ENCODE measurements around the gene TMEM143. TPM values are rescaled to one million over a fixed set of nuclear protein-coding genes. Genes with fewer than 3 reads are reported as not detected.

The TMEM143 gene
- total RNA-seq, 1 donor from 2014 or later: 8.5 TPM

DNA sequence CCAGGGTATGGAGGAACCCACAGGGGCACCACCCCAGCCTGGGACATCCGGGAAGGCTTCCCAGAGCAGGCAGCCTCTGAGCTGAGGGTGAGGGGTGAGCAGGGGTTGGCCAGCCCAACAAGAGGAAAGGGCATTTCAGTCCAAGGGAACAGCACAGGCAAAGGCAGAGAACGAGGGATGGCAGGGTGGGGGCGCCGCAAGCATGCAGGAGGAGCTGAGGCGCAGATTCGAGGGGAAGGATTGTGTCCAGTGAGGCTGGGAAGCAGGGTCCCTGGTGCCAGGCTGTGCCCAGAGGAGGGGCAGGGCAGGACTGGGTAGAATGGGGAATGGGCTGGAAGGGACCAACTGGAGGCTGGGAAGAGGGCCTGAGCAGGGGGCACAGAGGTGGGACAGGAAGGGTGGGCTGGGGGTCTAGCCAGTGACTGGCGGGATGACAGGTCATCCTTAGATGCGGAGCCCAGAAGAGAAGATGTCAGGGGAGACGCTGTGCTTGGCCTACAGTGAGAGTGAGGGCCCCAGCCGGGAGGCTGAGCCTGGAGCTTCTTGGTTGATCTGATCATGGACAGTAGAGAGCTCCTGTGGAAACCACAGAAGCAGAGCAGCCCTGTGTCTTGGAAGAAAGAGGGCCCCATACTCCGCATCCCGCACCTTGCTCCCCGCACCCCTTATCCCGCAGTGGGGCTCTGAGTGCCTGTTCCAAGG is 24.8 kb downstream of the TMEM143 start:
- H3K36me3 Mint-ChIP-seq (ENCODE audit: low read depth, unreplicated experiment): peaks cover 4% of the 10 kb centered on the region
- no peak for DNase-seq (ENCODE audit: low spot score)
- peaks cover 4% of the 10 kb centered on the region for H3K27me3 Mint-ChIP-seq (ENCODE audit: unreplicated experiment)
- TF ChIP-seq, protein P1, sequence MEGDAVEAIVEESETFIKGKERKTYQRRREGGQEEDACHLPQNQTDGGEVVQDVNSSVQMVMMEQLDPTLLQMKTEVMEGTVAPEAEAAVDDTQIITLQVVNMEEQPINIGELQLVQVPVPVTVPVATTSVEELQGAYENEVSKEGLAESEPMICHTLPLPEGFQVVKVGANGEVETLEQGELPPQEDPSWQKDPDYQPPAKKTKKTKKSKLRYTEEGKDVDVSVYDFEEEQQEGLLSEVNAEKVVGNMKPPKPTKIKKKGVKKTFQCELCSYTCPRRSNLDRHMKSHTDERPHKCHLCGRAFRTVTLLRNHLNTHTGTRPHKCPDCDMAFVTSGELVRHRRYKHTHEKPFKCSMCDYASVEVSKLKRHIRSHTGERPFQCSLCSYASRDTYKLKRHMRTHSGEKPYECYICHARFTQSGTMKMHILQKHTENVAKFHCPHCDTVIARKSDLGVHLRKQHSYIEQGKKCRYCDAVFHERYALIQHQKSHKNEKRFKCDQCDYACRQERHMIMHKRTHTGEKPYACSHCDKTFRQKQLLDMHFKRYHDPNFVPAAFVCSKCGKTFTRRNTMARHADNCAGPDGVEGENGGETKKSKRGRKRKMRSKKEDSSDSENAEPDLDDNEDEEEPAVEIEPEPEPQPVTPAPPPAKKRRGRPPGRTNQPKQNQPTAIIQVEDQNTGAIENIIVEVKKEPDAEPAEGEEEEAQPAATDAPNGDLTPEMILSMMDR (IDR thresholded peaks at IDR 0.05; ENCODE audit: unreplicated experiment): no peak
- no peak overlapping the region for H3K4me3 Mint-ChIP-seq (ENCODE audit: unreplicated experiment)
- peaks cover 5% of the 10 kb centered on the region for H3K4me1 Mint-ChIP-seq (ENCODE audit: unreplicated experiment)
- H3K27ac Mint-ChIP-seq (ENCODE audit: unreplicated experiment): no peak overlapping the region
- no peaks in the 10 kb centered on the region for H3K9me3 Mint-ChIP-seq (ENCODE audit: unreplicated experiment)

DNA sequence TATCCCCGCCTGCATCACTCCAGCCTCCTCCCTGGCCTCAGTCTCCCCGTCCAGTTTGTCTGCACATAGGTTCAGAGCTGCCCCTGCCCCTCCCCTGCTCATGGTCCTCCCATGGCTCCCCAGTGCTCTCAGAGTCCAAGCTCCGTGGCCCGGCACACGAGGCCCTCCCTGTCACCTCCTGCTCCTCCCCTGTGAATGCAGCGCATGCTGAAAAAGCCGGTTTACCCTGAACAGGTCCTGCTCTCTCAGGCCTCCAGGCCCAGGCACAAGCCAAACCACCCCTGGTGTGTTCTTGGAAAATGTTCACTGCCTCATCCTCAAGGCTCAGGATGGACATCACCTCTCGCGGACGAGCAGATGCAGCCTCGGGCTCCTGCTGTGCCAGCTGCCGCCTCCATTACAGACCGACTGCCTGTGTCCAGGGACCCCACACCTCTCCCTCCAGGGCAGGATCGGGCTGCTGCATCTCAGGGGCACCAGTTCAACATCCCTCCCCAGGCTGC is 25.4 kb downstream of the TMEM143 start:
- DNase-seq (ENCODE audit: low spot score): no peak
- no peaks in the 10 kb centered on the region for H3K9me3 Mint-ChIP-seq (ENCODE audit: unreplicated experiment)
- peaks cover 8% of the 10 kb centered on the region for H3K4me1 Mint-ChIP-seq (ENCODE audit: unreplicated experiment)
- H3K4me3 Mint-ChIP-seq (ENCODE audit: unreplicated experiment): no peak overlapping the region
- H3K27me3 Mint-ChIP-seq (ENCODE audit: unreplicated experiment): peaks cover 4% of the 10 kb centered on the region
- H3K36me3 Mint-ChIP-seq (ENCODE audit: low read depth, unreplicated experiment): peaks cover 4% of the 10 kb centered on the region
- H3K27ac Mint-ChIP-seq (ENCODE audit: unreplicated experiment): no peak overlapping the region
- TF ChIP-seq, protein P1 (IDR thresholded peaks at IDR 0.05; ENCODE audit: unreplicated experiment): no peak

DNA sequence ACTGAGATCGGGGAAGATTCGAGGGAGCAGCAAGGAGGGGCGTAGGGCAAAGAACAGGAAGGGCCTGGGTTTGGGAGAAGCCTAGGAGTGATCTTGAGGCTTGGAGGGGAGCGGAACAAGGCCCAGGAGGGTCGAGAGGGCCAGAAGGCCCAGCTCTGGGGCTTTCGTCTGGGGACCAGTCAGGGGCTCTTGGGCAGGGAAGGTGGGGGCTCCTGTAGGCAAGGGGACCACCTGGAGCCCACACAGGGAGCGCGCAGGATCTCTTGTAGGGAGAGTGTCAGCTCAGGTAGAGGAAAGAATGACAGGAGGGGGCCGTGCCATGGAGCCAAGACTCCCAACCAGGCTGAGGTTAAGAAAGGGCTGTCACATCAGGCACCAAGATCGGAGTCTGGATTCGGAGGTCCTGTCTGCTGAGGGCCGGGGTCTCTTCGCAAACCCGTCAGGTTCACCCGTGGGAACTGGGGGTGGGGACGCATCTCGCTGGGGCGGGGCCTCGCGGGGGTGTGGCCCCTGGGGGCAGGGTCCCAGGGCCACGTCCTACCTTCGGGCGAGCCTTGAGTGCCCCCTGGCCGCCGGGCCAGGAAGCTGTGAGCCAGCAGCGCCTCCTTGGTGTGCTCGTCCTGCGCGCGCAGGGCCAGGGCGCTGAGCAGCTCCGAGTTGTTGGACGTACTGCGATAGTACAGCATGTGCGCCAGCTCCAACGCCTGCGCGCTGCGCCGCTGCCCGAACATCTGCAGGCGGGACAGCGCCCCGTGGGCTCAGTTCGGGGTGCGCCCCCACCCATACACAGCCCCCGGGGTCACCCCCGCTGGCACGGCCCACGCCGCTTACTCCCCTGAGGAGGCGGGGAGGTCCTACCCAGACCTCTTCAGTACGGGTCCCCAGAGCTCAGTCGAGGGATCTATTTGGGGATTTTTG is 30.0 kb downstream of the TMEM143 start:
- peak; percentile 91 for DNase-seq (ENCODE audit: low spot score)

DNA sequence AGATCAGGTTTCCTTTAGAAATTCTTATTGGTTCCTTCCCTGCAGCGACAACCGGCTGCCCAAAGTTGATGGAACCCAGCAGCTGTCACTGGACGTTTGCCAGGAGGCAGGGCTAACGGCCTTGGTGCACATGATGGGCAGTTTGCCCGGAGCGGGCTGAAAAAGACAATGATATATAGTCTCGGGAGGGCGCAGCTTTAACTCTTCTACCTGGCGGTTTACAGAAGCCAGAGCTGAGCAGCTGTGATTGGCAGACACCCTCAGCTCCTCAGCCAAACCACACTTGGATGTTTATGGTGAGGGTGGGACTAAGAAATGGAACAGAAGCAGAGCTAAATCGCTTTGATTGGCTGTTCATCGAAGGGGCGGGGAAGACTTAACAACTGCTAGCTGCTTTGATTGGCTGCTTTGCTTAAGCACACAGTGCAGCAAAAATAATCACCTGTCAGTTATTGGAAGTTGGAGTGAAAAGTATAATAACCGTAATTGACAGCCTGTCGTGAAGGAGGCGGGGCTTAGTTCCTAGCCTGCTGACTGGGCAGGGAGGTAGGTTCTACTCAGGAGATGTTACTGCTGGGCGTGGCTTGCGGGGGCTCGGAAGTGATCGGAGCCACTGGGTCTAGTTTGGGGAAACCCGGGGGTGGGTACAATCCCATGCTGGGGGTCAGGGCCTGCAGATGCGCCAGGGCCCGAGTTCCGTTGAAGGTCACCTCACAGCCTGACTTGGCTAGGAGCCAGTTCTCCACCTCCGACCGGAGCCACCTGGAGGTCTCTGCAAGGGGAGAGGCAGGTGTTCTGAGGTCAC is 30.9 kb downstream of the TMEM143 start:
- Mint-ChIP-seq H3K4me3 (ENCODE audit: unreplicated experiment) (peak overlapping the region; percentile 92), H3K27me3 (ENCODE audit: unreplicated experiment) (peaks cover 7% of the 10 kb centered on the region), H3K4me1 (ENCODE audit: unreplicated experiment) (peaks cover 20% of the 10 kb centered on the region), H3K9me3 (ENCODE audit: unreplicated experiment) (no peaks in the 10 kb centered on the region), H3K36me3 (ENCODE audit: low read depth, unreplicated experiment) (no peaks in the 10 kb centered on the region), H3K27ac (ENCODE audit: unreplicated experiment) (peak overlapping the region; percentile 48)
- DNase-seq (ENCODE audit: low spot score): peak; percentile 57
- TF ChIP-seq, protein P1 (IDR thresholded peaks at IDR 0.05; ENCODE audit: unreplicated experiment): no peak

More for the DNA sequence above, 30.0 kb downstream of the TMEM143 start:
- H3K4me3 Mint-ChIP-seq (ENCODE audit: unreplicated experiment): peak overlapping the region; percentile 92
- H3K27ac Mint-ChIP-seq (ENCODE audit: unreplicated experiment): peak overlapping the region; percentile 48
- H3K36me3 Mint-ChIP-seq (ENCODE audit: low read depth, unreplicated experiment): no peaks in the 10 kb centered on the region
- H3K27me3 Mint-ChIP-seq (ENCODE audit: unreplicated experiment): peaks cover 7% of the 10 kb centered on the region
- H3K4me1 Mint-ChIP-seq (ENCODE audit: unreplicated experiment): peaks cover 20% of the 10 kb centered on the region
- TF ChIP-seq, protein P1 (IDR thresholded peaks at IDR 0.05; ENCODE audit: unreplicated experiment): peak; percentile 65
- no peaks in the 10 kb centered on the region for H3K9me3 Mint-ChIP-seq (ENCODE audit: unreplicated experiment)
